Measurements from ENCODE around the gene METTL13. TPM values are rescaled to one million over a fixed set of nuclear protein-coding genes. Genes with fewer than 3 reads are reported as not detected.

METTL13 gene
- total and polyA plus RNA-seq, 9 of the 15 experiments (the other 6 are each of a cell fraction or from before 2014, with no cell fraction given) = 18.9 to 78.9 (median 54.9) TPM

DNA sequence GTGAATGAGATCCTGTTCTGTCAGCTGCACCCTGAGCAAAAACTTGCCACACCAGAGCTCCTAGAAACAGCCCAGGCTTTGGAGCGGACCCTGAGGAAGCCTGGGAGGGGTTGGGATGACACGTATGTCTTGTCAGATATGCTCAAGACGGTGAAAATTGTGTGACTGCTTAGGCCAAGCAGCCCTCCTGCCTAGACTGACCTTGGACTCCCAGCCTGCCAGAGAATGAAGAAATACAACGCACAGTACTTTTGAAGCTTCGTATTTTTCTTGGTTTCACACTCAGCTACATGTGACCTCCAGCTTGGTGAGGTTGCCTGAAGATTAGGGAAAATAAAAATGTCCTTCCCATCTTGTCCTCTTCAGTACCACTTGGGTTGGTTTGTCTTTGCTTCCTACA is 15.1 kb downstream of the METTL13 start (continued):
- TF ChIP-seq, protein P1, sequence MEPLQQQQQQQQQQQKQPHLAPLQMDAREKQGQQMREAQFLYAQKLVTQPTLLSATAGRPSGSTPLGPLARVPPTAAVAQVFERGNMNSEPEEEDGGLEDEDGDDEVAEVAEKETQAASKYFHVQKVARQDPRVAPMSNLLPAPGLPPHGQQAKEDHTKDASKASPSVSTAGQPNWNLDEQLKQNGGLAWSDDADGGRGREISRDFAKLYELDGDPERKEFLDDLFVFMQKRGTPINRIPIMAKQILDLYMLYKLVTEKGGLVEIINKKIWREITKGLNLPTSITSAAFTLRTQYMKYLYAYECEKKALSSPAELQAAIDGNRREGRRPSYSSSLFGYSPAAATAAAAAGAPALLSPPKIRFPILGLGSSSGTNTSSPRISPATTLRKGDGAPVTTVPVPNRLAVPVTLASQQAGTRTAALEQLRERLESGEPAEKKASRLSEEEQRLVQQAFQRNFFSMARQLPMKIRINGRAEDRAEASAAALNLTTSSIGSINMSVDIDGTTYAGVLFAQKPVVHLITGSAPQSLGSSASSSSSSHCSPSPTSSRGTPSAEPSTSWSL (CRISPR knock-in tag; IDR thresholded peaks at IDR 0.05; ENCODE audit: borderline replicate concordance) = no peak
- no peak for TF ChIP-seq TAF1 (IDR thresholded peaks at IDR 0.05; ENCODE audit: control insufficient read depth, extremely low read depth, insufficient read depth, low read length, severe bottlenecking)

GRCh38 chr1:171798311-171798710 is 16.9 kb downstream of the METTL13 start:
- Histone ChIP-seq H3K27ac (ENCODE audit: extremely low read depth, low read depth, low read length) (no peak overlapping the region), H3K4me2 (ENCODE audit: insufficient read depth, low read length) (no peak overlapping the region), H3K9ac (ENCODE audit: insufficient read depth in 1 of 2, low read depth in 2 of 2, low read length in 2 of 2) (no peak overlapping the region), H3K4me3 (no peak overlapping the region), H3K79me2 (ENCODE audit: control insufficient read depth, insufficient read depth, low read length) (no peaks in the 10 kb centered on the region), H2AFZ (ENCODE audit: low read depth, low read length) (no peak overlapping the region), H3K9me1 (ENCODE audit: control insufficient read depth, insufficient read depth, low read length) (no peaks in the 10 kb centered on the region), H3K9me3 (replicated peaks; ENCODE audit: control insufficient read depth, insufficient read depth, low read depth, low read length) (no peaks in the 10 kb centered on the region), H3K4me1 (replicated peaks in 1 of 2; ENCODE audit: control insufficient read depth in 2 of 2, insufficient read depth in 2 of 2, low read length in 2 of 2) (no peaks in the 10 kb centered on the region; a peak in 1 of 5 replicates), H3K27me3 (ENCODE audit: control insufficient read depth in 2 of 2, insufficient read depth in 2 of 2, low read length in 2 of 2) (no peaks in the 10 kb centered on the region), H4K20me1 (replicated peaks; ENCODE audit: control insufficient read depth, insufficient read depth, low read length) (no peaks in the 10 kb centered on the region), H3K36me3 (ENCODE audit: control insufficient read depth, insufficient read depth, low read length) (peaks cover 48% of the 10 kb centered on the region)
- POLR2A ChIA-PET = interaction anchor here (1.3 to 3.2 kb wide), 3 partner anchors 11 to 19 kb away, joined by 3 to 11 read pairs (median 3); partner anchors contain the start of gene METTL13
- intact Hi-C loops (cut with micrococcal nuclease) = no loop called here
- in situ Hi-C loops (cut with MboI) = no loop called here
- no peak for FAIRE-seq
- ATAC-seq = no peak
- DNase-seq (ENCODE audit: extremely low read depth in 1 of 4, low spot score in 3 of 4) = no peak
- BruUV-seq (replicated peaks) = no TSS peak
- CTCF ChIA-PET (ENCODE audit: low intra/inter-chr PET ratio) = interaction anchor here (1.0 to 1.2 kb wide), 2 partner anchors 53 to 189 kb away, joined by 3 to 4 read pairs; no protein-coding TSS in a partner anchor
- WGBS (ENCODE audit: insufficient coverage, low coverage, missing lambda C conversion rate) = 78% methylated on average over 3 of the region's 3 CpGs
- no peak for TF ChIP-seq PTRF (tag; IDR thresholded peaks at IDR 0.05)
- TF ChIP-seq MYBL2 (IDR thresholded peaks at IDR 0.05; ENCODE audit: low read depth) = no peak
- TF ChIP-seq MYBL2 (CRISPR knock-in tag; IDR thresholded peaks at IDR 0.05; ENCODE audit: borderline replicate concordance) = no peak
- no peak for TF ChIP-seq CUX1 (CRISPR knock-in tag; IDR thresholded peaks at IDR 0.05)
- TF ChIP-seq, protein P2, sequence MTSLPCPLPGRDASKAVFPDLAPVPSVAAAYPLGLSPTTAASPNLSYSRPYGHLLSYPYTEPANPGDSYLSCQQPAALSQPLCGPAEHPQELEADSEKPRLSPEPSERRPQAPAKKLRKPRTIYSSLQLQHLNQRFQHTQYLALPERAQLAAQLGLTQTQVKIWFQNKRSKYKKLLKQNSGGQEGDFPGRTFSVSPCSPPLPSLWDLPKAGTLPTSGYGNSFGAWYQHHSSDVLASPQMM (CRISPR knock-in tag; IDR thresholded peaks at IDR 0.05) = no peak
- no peak for TF ChIP-seq ETV6 (IDR thresholded peaks at IDR 0.05; ENCODE audit: borderline replicate concordance in 1 of 2, low read depth in 2 of 2, low read length in 1 of 2)
- no peak for TF ChIP-seq ETV6 (CRISPR knock-in tag; IDR thresholded peaks at IDR 0.05; ENCODE audit: borderline replicate concordance)
- TF ChIP-seq NRF1 (conservative IDR thresholded peaks at IDR 0.05 in 1 of 2, IDR thresholded peaks at IDR 0.05 in 1 of 2) = no peak
- TF ChIP-seq, protein P3, sequence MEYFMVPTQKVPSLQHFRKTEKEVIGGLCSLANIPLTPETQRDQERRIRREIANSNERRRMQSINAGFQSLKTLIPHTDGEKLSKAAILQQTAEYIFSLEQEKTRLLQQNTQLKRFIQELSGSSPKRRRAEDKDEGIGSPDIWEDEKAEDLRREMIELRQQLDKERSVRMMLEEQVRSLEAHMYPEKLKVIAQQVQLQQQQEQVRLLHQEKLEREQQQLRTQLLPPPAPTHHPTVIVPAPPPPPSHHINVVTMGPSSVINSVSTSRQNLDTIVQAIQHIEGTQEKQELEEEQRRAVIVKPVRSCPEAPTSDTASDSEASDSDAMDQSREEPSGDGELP (CRISPR knock-in tag; IDR thresholded peaks at IDR 0.05; ENCODE audit: borderline replicate concordance) = no peak
